Myocyte (in vitro differentiated cells): Measurements from ENCODE around the gene NAA38. TPM values are rescaled to one million over a fixed set of nuclear protein-coding genes. Genes with fewer than 3 reads are reported as not detected.
A peak's percentile ranks its signal among the peaks of the same experiment; 100 is the strongest.

ENCODE experiments used
- DNase-seq: peaks from one replicate; pipeline ENCODE4 v3.0.0-alpha.2; 2012; ENCODE audit warnings: low read depth
- polyA plus RNA-seq: library from polyadenylated mRNA; unstranded; fragments of >200 nt; gene quantifications from one replicate; pipeline ENCODE4 v1.2.1, GENCODE V29; 2012; ENCODE audit warnings: missing spikeins
- total RNA-seq: library from RNA; depleted of rRNA; stranded (reverse); fragments of >200 nt; gene quantifications from 2 replicates; pipeline ENCODE4 v1.2.3, GENCODE V29; 2014

The NAA38 gene, protein sequence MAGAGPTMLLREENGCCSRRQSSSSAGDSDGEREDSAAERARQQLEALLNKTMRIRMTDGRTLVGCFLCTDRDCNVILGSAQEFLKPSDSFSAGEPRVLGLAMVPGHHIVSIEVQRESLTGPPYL
- total RNA-seq = 37.7 and 54.8 TPM in 2 replicates
- polyA plus RNA-seq = 155 TPM

DNA sequence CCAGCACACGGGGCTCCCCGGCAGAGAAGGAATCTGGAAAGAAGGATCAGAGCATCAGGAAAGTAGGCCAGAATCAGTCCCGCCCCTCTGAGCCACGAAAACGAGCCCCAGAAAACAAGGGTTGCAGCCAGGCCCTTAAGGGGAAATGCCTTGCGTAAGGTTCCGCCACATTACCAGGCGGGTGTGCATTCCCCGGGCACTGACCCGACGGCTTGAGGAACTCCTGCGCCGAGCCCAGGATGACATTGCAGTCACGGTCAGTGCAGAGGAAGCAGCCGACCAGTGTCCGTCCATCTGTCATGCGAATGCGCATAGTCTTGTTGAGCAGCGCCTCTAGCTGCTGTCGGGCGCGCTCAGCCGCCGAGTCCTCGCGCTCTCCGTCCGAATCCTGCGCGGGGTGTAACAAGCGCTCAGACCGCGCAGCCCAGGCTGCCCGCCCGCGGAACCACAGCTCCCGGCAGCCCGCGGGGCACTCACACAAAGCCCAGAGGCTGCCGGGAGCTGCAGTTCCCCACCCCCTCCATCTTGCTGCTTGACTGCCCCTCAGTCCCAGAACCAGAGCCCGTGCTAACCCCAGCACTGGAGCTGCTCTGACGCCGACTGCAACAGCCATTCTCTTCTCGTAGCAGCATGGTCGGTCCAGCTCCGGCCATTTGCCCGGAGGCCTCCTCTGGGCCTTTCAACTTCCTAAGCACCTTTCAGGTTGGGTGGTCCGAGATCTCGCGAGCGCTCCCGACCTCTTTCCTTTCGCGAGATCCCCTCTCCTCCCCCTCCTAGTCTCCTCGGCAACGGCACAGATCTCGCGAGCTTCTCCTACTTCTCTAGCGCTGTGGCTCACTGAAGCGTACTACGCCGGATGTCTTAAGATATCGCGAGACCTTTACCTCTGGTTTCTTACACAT lies at the start of gene NAA38:
Gene NAA38, minus strand, starts transcription at position 749 of the 902 bp plus-strand sequence. Its CDS starts 96 bp downstream, at position 653.
- DNase-seq = peak; percentile 100

GRCh38 chr17:7903154-7904103 lies 46.1 kb upstream of the NAA38 start:
- DNase-seq = no peak

DNA sequence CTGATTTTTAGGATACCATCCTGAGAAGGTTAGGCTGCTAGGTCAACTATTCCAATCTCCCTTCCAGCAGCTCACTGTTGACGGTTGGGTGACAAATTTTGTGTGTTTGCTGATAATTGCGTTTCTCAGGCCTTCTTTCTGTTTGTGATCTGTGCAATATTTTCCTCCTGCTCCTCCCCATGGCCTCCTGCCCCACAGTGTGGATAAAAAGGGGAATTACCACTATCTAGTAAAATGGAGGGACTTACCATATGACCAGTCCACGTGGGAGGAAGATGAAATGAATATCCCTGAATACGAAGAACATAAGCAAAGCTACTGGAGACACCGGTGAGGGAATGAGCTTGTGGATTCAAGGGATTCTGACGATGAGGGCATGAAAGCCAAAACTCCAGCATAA lies 40.4 kb upstream of the NAA38 start:
- peak; percentile 33 for DNase-seq

DNA sequence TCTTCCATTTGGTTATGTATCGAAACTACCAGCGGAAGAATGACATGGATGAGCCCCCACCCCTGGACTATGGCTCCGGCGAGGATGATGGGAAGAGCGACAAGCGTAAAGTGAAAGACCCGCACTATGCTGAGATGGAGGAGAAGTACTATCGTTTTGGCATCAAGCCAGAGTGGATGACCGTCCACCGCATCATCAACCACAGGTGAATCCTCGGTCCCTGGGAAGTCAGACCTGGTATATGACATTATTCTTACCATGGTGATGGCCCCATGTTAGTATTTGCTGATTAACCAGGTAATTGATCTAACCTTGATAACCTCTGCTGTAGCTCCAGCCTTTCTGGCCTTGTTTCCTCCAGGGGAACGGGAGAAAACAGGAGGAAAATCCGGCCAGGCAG lies 39.7 kb upstream of the NAA38 start:
- no peak for DNase-seq

- no peak for DNase-seq
Measured at GRCh38 chr17:7894866-7895265, 37.5 kb upstream of the NAA38 start.

GRCh38 chr17:7894226-7894625 lies 36.9 kb upstream of the NAA38 start:
- no peak for DNase-seq

DNA sequence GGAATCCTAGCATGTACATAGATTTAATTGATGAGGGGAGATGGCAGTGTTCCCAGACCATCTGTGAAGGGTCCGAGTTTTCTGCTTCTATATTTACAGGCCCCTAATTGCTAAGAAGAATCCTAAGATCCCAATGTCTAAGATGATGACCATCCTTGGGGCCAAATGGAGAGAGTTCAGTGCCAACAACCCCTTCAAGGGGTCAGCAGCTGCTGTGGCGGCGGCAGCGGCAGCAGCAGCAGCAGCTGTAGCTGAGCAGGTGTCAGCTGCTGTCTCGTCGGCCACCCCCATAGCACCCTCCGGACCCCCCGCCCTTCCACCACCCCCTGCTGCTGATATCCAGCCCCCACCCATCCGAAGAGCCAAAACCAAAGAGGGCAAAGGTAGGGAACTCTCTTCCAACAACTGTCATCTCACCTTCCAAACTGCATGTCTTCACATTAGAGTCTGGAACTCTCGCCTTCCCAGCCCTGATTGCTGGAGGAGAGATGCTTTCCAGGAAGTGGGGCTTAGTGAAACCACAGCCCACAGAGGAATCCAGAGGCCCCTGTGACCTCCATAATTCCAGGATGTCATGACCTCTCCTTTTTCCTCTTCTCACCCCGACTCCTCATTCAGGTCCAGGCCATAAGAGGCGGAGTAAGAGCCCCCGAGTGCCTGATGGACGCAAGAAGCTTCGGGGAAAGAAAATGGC lies 36.0 kb upstream of the NAA38 start:
- peak; percentile 81 for DNase-seq

GRCh38 chr17:7889166-7889955 lies 32.0 kb upstream of the NAA38 start:
- DNase-seq = peak; percentile 99

DNA sequence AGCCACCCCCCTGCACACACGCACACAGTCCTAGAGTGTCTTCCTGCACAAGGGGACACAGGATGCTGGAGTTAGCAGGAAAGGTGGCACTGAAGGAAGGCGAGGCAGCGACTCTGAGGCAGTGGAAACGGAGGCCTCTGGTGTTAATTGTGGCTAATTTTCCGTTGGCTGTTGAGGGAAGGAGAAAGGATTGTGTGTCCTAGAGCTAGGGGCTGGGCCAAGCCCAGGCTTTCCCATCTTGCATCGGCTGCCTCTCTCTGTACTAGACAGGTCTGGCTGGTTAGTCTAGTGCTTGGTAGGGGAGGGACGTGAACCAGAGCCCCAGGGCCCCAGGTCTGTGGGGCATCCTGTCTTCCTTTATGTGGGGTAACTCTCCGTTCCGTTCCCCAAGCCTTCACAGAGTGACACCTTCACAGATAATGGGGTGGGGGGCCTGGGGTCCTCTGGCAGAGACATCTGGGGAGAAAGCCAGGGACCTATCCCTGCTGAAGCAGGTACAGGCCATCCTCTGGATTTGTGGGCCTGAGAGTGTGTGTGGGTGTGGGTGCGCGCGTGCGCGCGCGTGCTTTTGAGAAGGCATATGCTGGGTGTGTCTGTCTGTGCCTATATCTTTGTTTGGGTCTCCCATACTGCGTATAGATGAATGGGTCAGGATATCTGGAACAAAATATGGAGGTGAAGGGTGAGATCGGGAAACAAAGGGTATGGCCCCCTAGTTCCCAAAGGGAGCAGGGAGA lies 31.0 kb upstream of the NAA38 start, which contains the start of gene CHD3:
Gene CHD3, plus strand, starts transcription at position 606 of the 737 bp plus-strand sequence. CDS start 212 bp downstream, outside the sequence.
- no peak for DNase-seq

GRCh38 chr17:7887482-7888183 lies 30.3 kb upstream of the NAA38 start:
- DNase-seq = peak; percentile 98

GRCh38 chr17:7887038-7887481 lies 29.7 kb upstream of the NAA38 start:
- no peak for DNase-seq

GRCh38 chr17:7886227-7887037 lies 29.1 kb upstream of the NAA38 start:
- DNase-seq = peak; percentile 44

GRCh38 chr17:7885367-7886226 lies 28.2 kb upstream of the NAA38 start:
- DNase-seq = peak; percentile 97

- peak; percentile 16 for DNase-seq
Measured at GRCh38 chr17:7884581-7885366, 27.4 kb upstream of the NAA38 start.

DNA sequence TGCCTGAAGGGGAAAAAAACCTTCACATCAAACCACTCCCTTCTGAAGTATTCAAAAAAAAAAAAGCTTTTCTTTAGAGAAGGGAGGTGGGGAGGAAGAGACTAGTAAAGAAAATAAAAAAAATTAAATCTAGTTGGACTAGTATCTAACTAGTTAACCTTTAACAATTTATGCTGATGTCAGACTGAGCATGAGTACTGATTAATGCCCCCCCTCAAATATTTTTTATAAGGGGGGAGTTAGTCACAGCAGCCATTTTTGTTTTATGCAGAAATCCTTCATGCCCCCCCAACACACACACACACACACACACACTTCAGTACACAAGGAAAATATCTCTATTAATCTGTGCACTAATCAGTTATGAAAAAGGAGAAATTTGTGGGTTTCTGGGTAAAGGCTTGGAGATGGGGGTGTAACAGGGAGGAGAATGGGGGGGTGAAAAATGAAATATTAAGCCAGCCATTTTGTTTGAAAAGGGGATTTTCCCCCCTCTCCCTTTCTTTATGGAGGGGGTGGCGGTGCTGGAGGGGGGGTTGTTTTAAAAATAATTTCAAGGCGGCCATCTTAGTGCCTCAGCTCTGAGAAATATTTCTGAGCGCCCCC lies 26.5 kb upstream of the NAA38 start:
- DNase-seq = peak; percentile 32
